IPS-20b (cell line): ENCODE results near the gene RALB.
"Not testable (repeated sequence)": the region's sequence is repeated elsewhere in the genome, so short reads cannot be mapped to it uniquely, and the experiment has no call there.

Source experiments
- H3K27ac ChIP-seq: one replicate; pipeline ENCODE4 v1.5.1; 2013; ENCODE audit warnings: low read length
- H3K27me3 ChIP-seq: 2 replicates; pipeline ENCODE4 v1.6.1; 2013; ENCODE audit warnings: mild to moderate bottlenecking, low read length, inconsistent platforms; ENCODE audit not compliant: insufficient read depth
- H3K36me3 ChIP-seq: 2 replicates; pipeline ENCODE4 v1.6.1; 2013; ENCODE audit warnings: low read depth, mild to moderate bottlenecking, inconsistent platforms, low read length, moderate library complexity; ENCODE audit not compliant: insufficient read depth
- H3K4me1 ChIP-seq: 2 replicates; pipeline ENCODE4 v1.6.1; 2013; ENCODE audit warnings: mild to moderate bottlenecking, control low read depth, inconsistent platforms, low read length, moderate library complexity; ENCODE audit not compliant: insufficient read depth
- H3K4me3 ChIP-seq: 2 replicates; pipeline ENCODE4 v1.5.1; 2013; ENCODE audit warnings: mild to moderate bottlenecking, low read length, inconsistent platforms
- H3K9ac ChIP-seq: 2 replicates; pipeline ENCODE4 v1.6.1; 2013; ENCODE audit warnings: low read depth, mild to moderate bottlenecking, inconsistent platforms, low read length, moderate library complexity
- H3K9me3 ChIP-seq: 2 replicates; pipeline ENCODE4 v1.6.1; 2013; ENCODE audit warnings: mild to moderate bottlenecking, low read depth, low read length, inconsistent platforms; ENCODE audit not compliant: insufficient read depth

The RALB gene

DNA sequence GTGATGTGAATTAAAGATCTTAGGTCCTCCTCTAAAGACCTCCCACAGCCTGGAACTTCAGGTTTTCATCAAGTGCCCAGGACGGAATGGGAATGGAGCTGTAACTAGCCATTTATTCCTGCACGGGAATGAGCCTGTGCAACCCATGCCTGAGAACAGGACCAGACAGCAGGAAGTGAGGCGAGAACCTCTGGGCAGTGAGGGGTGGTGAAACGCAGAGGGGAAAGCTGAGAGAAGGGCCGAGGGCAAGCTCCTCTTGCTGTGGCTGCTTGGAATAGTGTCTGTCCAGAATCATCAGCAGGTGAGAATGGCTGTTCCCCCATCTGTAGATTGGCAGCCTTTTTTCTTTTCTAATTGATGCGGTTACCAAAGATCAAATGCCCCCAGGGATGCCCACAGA, 4.8 kb upstream of the RALB start:
- H3K27ac ChIP-seq: no peak overlapping the region
- H3K36me3 ChIP-seq: no peaks in the 10 kb centered on the region
- no peak overlapping the region for H3K9ac ChIP-seq
- H3K27me3 ChIP-seq: peaks cover 36% of the 10 kb centered on the region
- H3K4me3 ChIP-seq: no peak overlapping the region
- H3K9me3 ChIP-seq: no peaks in the 10 kb centered on the region
- H3K4me1 ChIP-seq: peaks cover 17% of the 10 kb centered on the region

DNA sequence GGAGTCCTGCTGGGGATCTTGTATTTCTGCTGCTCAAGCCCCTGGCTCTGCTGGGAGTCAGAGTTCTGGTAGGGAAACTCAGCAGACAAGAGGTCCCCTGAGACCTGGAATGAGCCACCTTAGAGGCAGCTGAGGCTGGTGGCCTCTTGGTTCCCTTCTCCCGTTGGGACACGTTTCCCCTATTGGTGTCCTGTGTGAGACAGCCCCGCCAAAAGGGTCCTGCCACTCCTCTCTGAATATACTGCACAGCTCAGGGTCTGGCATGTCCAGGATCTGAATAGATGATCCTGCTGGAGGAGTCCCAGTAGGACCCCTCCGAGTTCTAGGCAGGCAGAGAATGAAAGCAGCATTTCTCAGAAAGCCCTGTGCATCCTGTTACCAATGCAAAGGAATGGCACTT, 2.0 kb upstream of the RALB start:
- Histone ChIP-seq H3K4me1 (peaks cover 18% of the 10 kb centered on the region), H3K36me3 (no peaks in the 10 kb centered on the region), H3K9me3 (no peaks in the 10 kb centered on the region), H3K27me3 (peaks cover 61% of the 10 kb centered on the region), H3K9ac (no peak overlapping the region), H3K4me3 (no peak overlapping the region), H3K27ac (no peak overlapping the region)

DNA sequence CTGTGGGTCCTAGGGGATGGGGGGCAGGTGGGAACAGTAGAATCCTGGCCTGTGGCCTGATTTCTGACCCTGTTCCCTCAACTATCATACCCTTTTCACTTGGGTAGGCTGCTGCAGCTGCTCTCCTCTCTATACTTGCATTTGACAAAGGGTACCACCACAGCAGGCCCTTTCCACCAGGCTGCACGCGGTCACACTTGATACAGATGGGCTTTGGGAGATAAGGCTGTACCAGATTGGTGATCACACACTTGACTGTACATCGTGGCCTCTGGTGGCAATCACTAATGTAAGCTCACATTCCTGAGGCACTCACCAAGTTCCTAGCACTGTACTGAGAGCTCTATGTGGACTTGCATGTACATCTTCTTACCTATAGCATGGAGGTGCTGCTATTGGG, 1.6 kb upstream of the RALB start:
- Histone ChIP-seq H3K9ac (no peak overlapping the region), H3K27ac (no peak overlapping the region), H3K9me3 (no peaks in the 10 kb centered on the region), H3K4me1 (peaks cover 14% of the 10 kb centered on the region), H3K27me3 (peaks cover 64% of the 10 kb centered on the region), H3K4me3 (no peak overlapping the region), H3K36me3 (no peaks in the 10 kb centered on the region)

DNA sequence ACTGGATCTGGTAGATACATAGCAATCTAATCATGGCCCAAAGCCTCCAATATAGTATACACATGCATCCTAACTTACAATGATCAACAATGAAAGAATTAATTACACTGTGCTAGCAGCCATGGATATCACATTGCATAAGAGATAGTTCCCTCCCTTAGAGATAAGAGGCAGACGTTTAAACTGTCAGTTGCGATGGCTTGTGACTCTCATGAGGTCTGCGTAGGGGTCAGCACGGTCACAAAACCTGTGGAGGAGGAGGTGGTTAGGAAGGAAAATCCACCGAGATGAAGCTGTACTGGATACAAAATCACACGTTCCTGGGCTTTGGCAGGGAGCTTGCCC, 800 bp upstream of the RALB start:
- H3K27me3 ChIP-seq: peaks cover 64% of the 10 kb centered on the region
- H3K27ac ChIP-seq: no peak overlapping the region
- no peaks in the 10 kb centered on the region for H3K9me3 ChIP-seq
- peak overlapping the region; percentile 26; the same call in 1 of the 2 replicates for H3K9ac ChIP-seq
- H3K36me3 ChIP-seq: no peaks in the 10 kb centered on the region
- H3K4me3 ChIP-seq: peak overlapping the region; percentile 88
- H3K4me1 ChIP-seq: peaks cover 8% of the 10 kb centered on the region; the same call in 1 of the 2 replicates

DNA sequence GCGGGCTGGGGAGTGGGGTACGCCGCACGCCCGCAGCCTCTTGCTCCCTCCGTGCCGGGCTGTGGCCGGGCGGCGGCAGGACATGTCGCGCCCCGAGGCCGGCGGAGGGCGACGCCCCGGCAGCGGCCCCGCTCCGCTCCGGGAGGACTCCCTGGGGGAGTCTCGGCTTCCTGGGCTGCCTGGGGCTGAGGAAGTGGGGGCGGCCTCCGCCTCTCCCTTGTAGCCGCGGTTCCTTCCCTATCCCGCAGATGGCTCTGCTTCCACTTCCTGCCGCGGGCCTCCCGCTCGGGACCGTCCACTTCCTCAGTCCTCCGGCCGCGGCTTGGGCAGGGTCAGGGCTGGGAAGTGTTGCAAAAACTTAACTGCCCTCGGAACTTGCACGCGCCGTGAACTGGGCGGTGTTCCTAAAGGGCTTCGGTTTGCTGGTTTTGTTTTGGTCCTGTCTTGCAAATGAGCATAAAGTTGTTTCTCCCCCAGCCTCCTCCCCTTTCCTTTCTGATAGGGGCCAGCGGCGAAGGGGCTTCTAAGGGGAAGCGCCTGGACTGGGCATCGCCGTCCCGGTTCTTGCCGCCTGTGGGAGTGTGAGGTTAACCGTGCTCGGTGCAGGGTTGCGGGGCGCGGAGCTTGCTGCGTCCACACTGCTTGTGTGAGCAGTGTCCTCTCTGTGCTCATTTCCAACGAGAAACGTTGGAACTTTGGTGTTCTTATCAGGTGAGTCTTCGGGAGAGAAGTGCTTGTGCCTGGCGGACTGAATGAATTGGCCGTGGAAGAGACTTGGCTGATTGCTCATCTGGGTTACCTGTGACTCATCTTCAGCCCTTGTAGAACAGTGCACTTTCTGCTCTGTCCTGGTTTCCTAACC, 600 bp downstream of the RALB start:
- Histone ChIP-seq H3K27me3 (peaks cover 59% of the 10 kb centered on the region), H3K27ac (no peak overlapping the region), H3K4me1 (peaks cover 8% of the 10 kb centered on the region; the same call in 1 of the 2 replicates), H3K4me3 (peak overlapping the region; percentile 88), H3K9me3 (no peaks in the 10 kb centered on the region), H3K36me3 (no peaks in the 10 kb centered on the region), H3K9ac (peak overlapping the region; percentile 66; the same call in 1 of the 2 replicates)

DNA sequence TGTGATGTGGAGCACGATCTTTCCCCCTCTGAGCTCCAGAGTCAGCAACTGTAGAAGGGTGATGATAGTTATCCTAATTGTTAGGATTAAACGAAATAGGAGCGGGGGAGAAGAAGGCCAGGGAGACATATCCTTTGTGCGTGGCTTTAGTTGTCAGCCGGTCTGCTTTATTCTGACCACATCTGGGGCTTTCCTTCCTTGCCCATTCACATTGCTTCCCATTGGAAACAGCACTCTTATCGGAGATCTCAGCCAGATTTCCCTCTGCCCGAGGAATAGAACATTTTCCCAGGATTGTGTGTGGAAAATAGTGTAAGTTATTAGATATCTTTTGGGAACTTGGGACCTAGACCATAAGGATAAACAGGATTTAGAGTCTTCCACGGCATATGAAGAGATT, 1.5 kb downstream of the RALB start:
- Histone ChIP-seq H3K9me3 (no peaks in the 10 kb centered on the region), H3K9ac (no peak overlapping the region; the same call in 1 of the 2 replicates), H3K4me1 (peaks cover 8% of the 10 kb centered on the region; the same call in 1 of the 2 replicates), H3K4me3 (peak overlapping the region; percentile 88), H3K27ac (no peak overlapping the region), H3K27me3 (peaks cover 58% of the 10 kb centered on the region), H3K36me3 (no peaks in the 10 kb centered on the region)

DNA sequence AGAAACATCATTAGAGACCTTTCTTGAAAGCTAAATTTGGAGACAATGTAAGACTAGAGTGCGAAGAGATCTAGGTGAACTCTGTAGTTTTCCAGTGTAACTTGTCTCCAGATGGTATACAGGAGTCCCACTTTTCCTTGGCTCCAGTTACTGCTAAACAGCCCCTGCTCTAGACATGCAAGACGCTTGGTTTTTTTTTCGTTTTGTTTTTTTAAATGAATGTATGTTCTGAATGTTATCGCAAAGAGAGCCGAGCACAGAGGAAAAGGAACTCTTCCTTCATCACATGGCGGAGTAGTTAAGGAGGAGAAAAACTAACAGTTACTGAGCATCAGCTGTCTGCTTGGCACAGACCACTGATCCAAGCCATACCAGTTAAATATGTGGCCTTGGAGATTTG, 2.4 kb downstream of the RALB start:
- no peak overlapping the region for H3K4me3 ChIP-seq
- no peak overlapping the region for H3K9ac ChIP-seq
- H3K27ac ChIP-seq: no peak overlapping the region
- peaks cover 8% of the 10 kb centered on the region; the same call in 1 of the 2 replicates for H3K4me1 ChIP-seq
- no peaks in the 10 kb centered on the region for H3K36me3 ChIP-seq
- peaks cover 49% of the 10 kb centered on the region for H3K27me3 ChIP-seq
- peaks cover under 1% of the 10 kb centered on the region; the same call in 1 of the 2 replicates for H3K9me3 ChIP-seq

DNA sequence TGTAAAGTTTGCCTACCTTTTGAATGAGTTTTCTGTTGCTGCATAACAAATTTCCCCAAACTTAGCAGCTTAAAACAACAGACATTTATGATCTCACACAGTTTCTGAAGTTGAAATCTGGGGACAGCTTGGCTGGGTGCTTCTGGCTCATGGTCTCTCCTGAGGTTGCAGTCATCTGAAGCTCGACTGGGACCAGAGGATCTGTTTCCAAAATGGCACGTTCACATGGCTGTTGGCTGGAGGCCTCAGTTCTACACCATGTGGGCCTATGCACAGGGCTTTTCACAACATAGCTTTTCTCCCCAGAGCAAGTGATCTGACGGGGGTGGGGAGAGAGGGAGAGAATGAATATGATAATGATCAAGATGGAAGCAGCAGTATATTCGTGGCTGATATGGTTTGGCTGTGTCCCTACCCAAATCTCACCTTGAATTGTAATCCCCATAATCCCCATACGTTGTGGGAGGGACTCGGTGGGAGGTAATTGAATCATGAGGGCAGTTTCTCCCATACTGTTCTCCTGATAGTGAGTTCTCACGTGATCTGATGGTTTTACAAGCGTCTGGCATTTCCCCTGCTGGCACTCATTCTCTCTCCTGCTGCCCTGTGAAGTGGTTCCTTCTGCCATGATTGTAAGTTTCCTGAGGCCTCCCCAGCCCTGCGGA, 3.5 kb downstream of the RALB start:
- no peak overlapping the region for H3K4me3 ChIP-seq
- H3K27me3 ChIP-seq: peaks cover 38% of the 10 kb centered on the region
- no peaks in the 10 kb centered on the region for H3K36me3 ChIP-seq
- no peak overlapping the region for H3K27ac ChIP-seq
- no peak overlapping the region for H3K9ac ChIP-seq
- peaks cover 8% of the 10 kb centered on the region; the same call in 1 of the 2 replicates for H3K4me1 ChIP-seq
- peaks cover 4% of the 10 kb centered on the region; the same call in 1 of the 2 replicates for H3K9me3 ChIP-seq

DNA sequence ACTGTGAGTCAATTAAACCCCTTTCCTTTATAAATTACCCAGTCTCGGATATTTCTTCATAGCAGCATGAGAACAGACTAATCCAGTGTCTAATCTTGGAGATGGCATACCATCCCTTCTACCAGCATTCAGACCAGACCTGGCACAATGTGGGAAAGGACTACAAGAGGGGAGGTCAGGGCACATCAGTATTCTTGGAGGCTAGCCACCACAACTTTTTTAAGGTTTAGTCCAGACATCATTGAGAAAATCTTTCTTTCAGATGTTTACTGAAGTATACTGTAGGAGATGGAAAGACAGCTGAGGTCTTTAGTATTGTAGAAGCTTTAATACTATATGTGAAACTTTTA, 4.0 kb downstream of the RALB start:
- Histone ChIP-seq H3K27me3 (peaks cover 33% of the 10 kb centered on the region), H3K27ac (no peak overlapping the region), H3K4me3 (no peak overlapping the region), H3K9ac (no peak overlapping the region), H3K4me1 (peaks cover 8% of the 10 kb centered on the region; the same call in 1 of the 2 replicates), H3K36me3 (no peaks in the 10 kb centered on the region), H3K9me3 (peaks cover 4% of the 10 kb centered on the region; the same call in 1 of the 2 replicates)

DNA sequence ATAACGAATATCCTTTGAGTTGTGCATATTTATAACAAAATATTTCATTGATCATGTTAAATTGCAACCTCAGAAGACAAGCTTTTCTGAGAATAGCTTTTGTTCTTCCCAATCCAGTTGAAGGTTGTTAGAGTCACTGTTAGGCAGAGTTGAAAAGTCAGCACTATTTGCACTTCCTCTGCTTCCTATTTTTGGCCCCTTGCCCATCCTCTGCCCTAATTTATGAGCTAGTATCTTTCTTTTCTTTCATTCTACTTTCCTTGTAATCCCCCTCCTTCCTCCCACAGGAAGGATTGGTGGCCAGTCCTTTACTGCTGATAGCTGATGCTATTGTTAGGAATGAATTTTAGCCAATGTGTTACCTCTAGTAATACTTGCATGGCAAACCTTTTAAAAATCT, 4.9 kb downstream of the RALB start:
- no peak overlapping the region for H3K4me3 ChIP-seq

DNA sequence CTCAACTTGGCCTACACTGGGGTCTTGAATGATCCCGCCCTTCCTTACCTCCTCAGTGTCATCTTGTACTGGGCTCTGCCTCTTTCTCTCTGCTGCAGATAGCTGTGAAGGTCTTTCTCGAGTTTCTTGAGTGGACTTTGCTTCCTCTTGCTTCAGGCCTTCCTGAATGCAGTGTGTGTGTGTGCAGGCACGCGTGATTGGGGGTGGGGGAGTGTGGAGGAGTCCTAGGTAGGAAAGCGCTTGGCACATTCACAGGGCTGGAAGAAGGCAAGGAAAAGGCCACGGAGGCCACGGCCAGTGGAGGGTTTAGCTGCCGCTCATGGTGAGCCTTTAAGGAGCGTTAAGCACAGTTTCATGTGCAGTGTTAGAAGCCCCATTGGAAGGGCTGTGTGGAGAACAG, 5.5 kb downstream of the RALB start:
- Histone ChIP-seq H3K4me3 (no peak overlapping the region), H3K9me3 (peaks cover 4% of the 10 kb centered on the region; the same call in 1 of the 2 replicates), H3K36me3 (no peaks in the 10 kb centered on the region), H3K27ac (no peak overlapping the region), H3K9ac (no peak overlapping the region), H3K27me3 (peaks cover 27% of the 10 kb centered on the region), H3K4me1 (peaks cover 8% of the 10 kb centered on the region; the same call in 1 of the 2 replicates)

More for the DNA sequence above, 4.9 kb downstream of the RALB start:
- peaks cover 4% of the 10 kb centered on the region; the same call in 1 of the 2 replicates for H3K9me3 ChIP-seq
- H3K27ac ChIP-seq: no peak overlapping the region
- H3K27me3 ChIP-seq: peaks cover 28% of the 10 kb centered on the region
- peaks cover 8% of the 10 kb centered on the region; the same call in 1 of the 2 replicates for H3K4me1 ChIP-seq
- H3K9ac ChIP-seq: no peak overlapping the region
- no peaks in the 10 kb centered on the region for H3K36me3 ChIP-seq

DNA sequence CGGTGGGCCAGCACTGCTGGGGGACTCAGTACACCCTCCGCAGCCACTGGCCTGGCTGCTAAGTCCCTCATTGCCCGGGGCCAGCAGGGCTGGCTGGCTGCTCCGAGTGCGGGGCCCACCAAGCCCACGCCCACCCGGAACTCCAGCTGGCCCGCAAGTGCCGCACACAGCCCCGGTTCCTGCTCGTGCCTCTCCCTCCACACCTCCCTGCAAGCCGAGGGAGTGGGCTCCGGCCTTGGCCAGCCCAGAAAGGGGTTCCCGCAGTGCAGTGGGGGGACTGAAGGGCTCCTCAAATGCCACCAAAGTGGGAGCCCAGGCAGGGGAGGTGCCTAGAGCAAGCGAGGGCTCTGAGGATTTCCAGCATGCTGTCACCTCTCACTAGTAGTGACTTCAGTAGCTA, 7.3 kb downstream of the RALB start:
- H3K4me3 ChIP-seq, H3K27ac ChIP-seq, H3K9me3 ChIP-seq, H3K36me3 ChIP-seq, H3K9ac ChIP-seq, H3K4me1 ChIP-seq: not testable (repeated sequence)
- H3K27me3 ChIP-seq: peaks cover 10% of the 10 kb centered on the region
